MCF 10A (cell line): ENCODE measurements around the gene PTBP3. TPM values are rescaled to one million over a fixed set of nuclear protein-coding genes. Genes with fewer than 3 reads are reported as not detected.
A peak's percentile ranks its signal among the peaks of the same experiment; 100 is the strongest.

ENCODE experiments used
- BruUV-seq: library from RNA; stranded (reverse); fragments of 400-500 nt; replicated peaks from 2 replicates; lab custom pipeline; 2021; lab: Mats Ljungman, UMichigan
- CTCF ChIA-PET: fragments of 300-600 bp; sonication (Branson Sonifier 250); formaldehyde crosslinking; extraction: SDS; loops from one replicate; lab custom pipeline; 2021; ENCODE audit warnings: antibody characterized with exemption, inconsistent platforms; lab: Yijun Ruan, JAX
- POLR2A ChIA-PET: fragments of 300-600, 350-650 bp; sonication (Branson Sonifier 250); formaldehyde crosslinking; extraction: SDS; loops from one replicate; lab custom pipeline; 2020; ENCODE audit warnings: antibody characterized with exemption, inconsistent platforms; lab: Yijun Ruan, JAX
- DNase-seq: peaks from one replicate; pipeline ENCODE4 v3.0.0-alpha.2; 2018; ENCODE audit not compliant: unreplicated experiment
- H3K27ac Mint-ChIP-seq: one replicate; pipeline ENCODE4 v1.8.0; 2022; ENCODE audit warnings: mild to moderate bottlenecking, low read depth, mixed read lengths; ENCODE audit not compliant: unreplicated experiment
- H3K27me3 Mint-ChIP-seq: one replicate; pipeline ENCODE4 v1.8.0; 2022; ENCODE audit warnings: mixed read lengths; ENCODE audit not compliant: insufficient read depth, unreplicated experiment
- H3K36me3 Mint-ChIP-seq: one replicate; pipeline ENCODE4 v1.8.0; 2022; ENCODE audit warnings: mild to moderate bottlenecking, moderate library complexity, mixed read lengths; ENCODE audit not compliant: insufficient read depth, unreplicated experiment
- H3K4me1 Mint-ChIP-seq: one replicate; pipeline ENCODE4 v1.8.0; 2022; ENCODE audit warnings: mixed read lengths; ENCODE audit not compliant: insufficient read depth, unreplicated experiment
- H3K4me3 Mint-ChIP-seq: one replicate; pipeline ENCODE4 v1.8.0; 2022; ENCODE audit warnings: mild to moderate bottlenecking, moderate library complexity, mixed read lengths; ENCODE audit not compliant: unreplicated experiment
- H3K9me3 Mint-ChIP-seq: one replicate; pipeline ENCODE4 v1.8.0; 2022; ENCODE audit warnings: mixed read lengths; ENCODE audit not compliant: unreplicated experiment
- CTCF ChIP-seq: fragments of 200-600 bp; IDR thresholded peaks from one replicate; pipeline ENCODE4 v1.8.0; 2022; ENCODE audit warnings: antibody characterized with exemption, mild to moderate bottlenecking; ENCODE audit not compliant: unreplicated experiment
- intact Hi-C: fragments of 100-400 bp; cut with micrococcal nuclease; formaldehyde crosslinking; loops from 2 replicates; pipeline ENCODE4 v1.14.1; 2022
- total RNA-seq: library from RNA; stranded (reverse); gene quantifications from 2 replicates; pipeline ENCODE4 v1.2.3, GENCODE V29; 2022

The PTBP3 gene
- total RNA-seq, 1 experiment from 2014 or later, result 79.2 TPM

GRCh38 chr9:112332214-112332613 lies 1.2 kb downstream of the PTBP3 start:
- H3K9me3 Mint-ChIP-seq, result no peaks in the 10 kb centered on the region
- H3K4me1 Mint-ChIP-seq, result peaks cover 15% of the 10 kb centered on the region
- BruUV-seq, result TSS peak; percentile 38
- peak overlapping the region; percentile 94 for H3K4me3 Mint-ChIP-seq
- H3K27ac Mint-ChIP-seq, result peak overlapping the region; percentile 94
- H3K36me3 Mint-ChIP-seq, result no peaks in the 10 kb centered on the region
- no peak for TF ChIP-seq CTCF
- no peaks in the 10 kb centered on the region for H3K27me3 Mint-ChIP-seq
- DNase-seq, result peak; percentile 23
- intact Hi-C loops, result loop anchor here (2.0 kb wide), 2 partner anchors 99 to 157 kb away; partner anchors contain the start of gene SUSD1
- CTCF ChIA-PET, result interaction anchor here (0.6 to 2.4 kb wide), 3 partner anchors 219 to 385 kb away, joined by 3 to 13 read pairs (median 8); no protein-coding TSS in a partner anchor
- POLR2A ChIA-PET, result interaction anchor here (0.6 to 3.6 kb wide), 30 partner anchors 11 to 573 kb away, joined by 3 to 50 read pairs (median 4); partner anchors contain the start of genes HSDL2, SNX30 and UGCG

GRCh38 chr9:112331674-112331952 lies 1.8 kb downstream of the PTBP3 start:
- peaks cover 15% of the 10 kb centered on the region for H3K4me1 Mint-ChIP-seq
- peak overlapping the region; percentile 94 for H3K27ac Mint-ChIP-seq
- ChIA-PET CTCF (interaction anchor here (0.8 to 2.4 kb wide), 3 partner anchors 218 to 385 kb away, joined by 3 to 13 read pairs (median 4); no protein-coding TSS in a partner anchor), POLR2A (interaction anchor here (0.6 to 3.6 kb wide), 22 partner anchors 10 to 572 kb away, joined by 3 to 50 read pairs (median 4); partner anchors contain the start of genes HSDL2 and UGCG)
- no peaks in the 10 kb centered on the region for H3K9me3 Mint-ChIP-seq
- H3K4me3 Mint-ChIP-seq, result peak overlapping the region; percentile 94
- intact Hi-C loops, result no loop called here
- DNase-seq, result peak; percentile 26
- H3K36me3 Mint-ChIP-seq, result no peaks in the 10 kb centered on the region
- no peaks in the 10 kb centered on the region for H3K27me3 Mint-ChIP-seq
- no TSS peak for BruUV-seq
- no peak for TF ChIP-seq CTCF

- CTCF ChIA-PET, result interaction anchor here (1.1 to 3.1 kb wide), 2 partner anchors 15 to 216 kb away, joined by 4 to 15 read pairs; no protein-coding TSS in a partner anchor
- Mint-ChIP-seq H3K4me3 (no peak overlapping the region), H3K27ac (peak overlapping the region; percentile 81), H3K4me1 (peaks cover 29% of the 10 kb centered on the region), H3K36me3 (peaks cover 6% of the 10 kb centered on the region), H3K27me3 (no peaks in the 10 kb centered on the region), H3K9me3 (no peaks in the 10 kb centered on the region)
- DNase-seq, result no peak
- intact Hi-C loops, result no loop called here
- TF ChIP-seq CTCF, result no peak
- BruUV-seq, result no TSS peak
- POLR2A ChIA-PET, result interaction anchor here (0.6 to 3.4 kb wide), 6 partner anchors 10 to 947 kb away, joined by 3 to 21 read pairs (median 4); partner anchors contain the start of gene HSDL2
Measured at GRCh38 chr9:112328545-112328944, 4.9 kb downstream of the PTBP3 start.

GRCh38 chr9:112327718-112328450 lies 5.5 kb downstream of the PTBP3 start:
- intact Hi-C loops, result no loop called here
- POLR2A ChIA-PET, result interaction anchor here (0.6 to 3.4 kb wide), 8 partner anchors 9 to 948 kb away, joined by 3 to 21 read pairs (median 4); partner anchors contain the start of genes HSDL2 and UGCG
- H3K27ac Mint-ChIP-seq, result peak overlapping the region; percentile 81
- DNase-seq, result peak; percentile 36
- no TSS peak for BruUV-seq
- no peaks in the 10 kb centered on the region for H3K9me3 Mint-ChIP-seq
- no peak overlapping the region for H3K4me3 Mint-ChIP-seq
- H3K27me3 Mint-ChIP-seq, result no peaks in the 10 kb centered on the region
- CTCF ChIA-PET, result interaction anchor here (0.6 to 3.1 kb wide), 4 partner anchors 15 to 1878 kb away, joined by 3 to 15 read pairs (median 4); no protein-coding TSS in a partner anchor
- no peak for TF ChIP-seq CTCF
- peaks cover 6% of the 10 kb centered on the region for H3K36me3 Mint-ChIP-seq
- peaks cover 36% of the 10 kb centered on the region for H3K4me1 Mint-ChIP-seq
